NCI-H1417 (cell line): Measurements from ENCODE around the gene OBSL1.
A peak's percentile ranks its signal among the peaks of the same experiment; 100 is the strongest.

ENCODE experiments used
- DNase-seq, 3 experiments: peaks; one replicate each; lab custom pipeline; 2025; lab: John Stamatoyannopoulos, UW

The OBSL1 gene

GRCh38 chr2:219548990-219549389 is 22.3 kb downstream of the OBSL1 start:
- no peak for DNase-seq

DNA sequence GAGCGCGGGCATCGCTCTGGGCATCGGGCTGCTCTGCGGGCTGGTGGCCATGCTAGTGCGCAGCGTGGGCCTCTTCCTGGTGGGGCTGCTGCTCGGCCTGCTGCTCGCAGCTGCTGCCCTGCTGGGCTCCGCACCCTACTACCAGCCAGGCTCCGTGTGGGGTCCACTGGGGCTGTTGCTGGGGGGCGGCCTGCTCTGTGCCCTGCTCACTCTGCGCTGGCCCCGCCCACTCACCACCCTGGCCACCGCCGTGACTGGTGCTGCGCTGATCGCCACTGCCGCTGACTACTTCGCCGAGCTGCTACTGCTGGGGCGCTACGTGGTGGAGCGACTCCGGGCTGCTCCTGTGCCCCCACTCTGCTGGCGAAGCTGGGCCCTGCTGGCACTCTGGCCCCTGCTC is 23.7 kb downstream of the OBSL1 start:
- DNase-seq: no peak

DNA sequence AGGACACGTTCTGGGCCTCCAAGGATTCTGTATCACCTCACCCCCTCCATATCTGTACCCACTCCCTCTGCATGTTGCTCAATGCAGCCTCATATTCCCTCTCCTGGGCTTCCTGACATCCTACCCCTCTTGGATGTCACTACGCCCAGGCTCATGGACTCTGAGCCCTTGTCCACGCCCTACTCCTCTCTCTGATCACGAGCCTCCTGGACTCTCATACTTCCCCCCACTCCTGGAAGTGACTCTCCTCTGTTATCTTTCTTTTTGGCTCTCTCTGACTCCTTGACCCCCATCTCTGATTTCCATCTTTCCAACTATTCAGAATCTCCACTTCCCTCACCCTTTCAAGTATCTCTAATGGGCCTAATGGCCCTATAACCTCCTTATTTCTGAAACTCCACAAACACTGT is 25.4 kb downstream of the OBSL1 start:
- DNase-seq: no peak

DNA sequence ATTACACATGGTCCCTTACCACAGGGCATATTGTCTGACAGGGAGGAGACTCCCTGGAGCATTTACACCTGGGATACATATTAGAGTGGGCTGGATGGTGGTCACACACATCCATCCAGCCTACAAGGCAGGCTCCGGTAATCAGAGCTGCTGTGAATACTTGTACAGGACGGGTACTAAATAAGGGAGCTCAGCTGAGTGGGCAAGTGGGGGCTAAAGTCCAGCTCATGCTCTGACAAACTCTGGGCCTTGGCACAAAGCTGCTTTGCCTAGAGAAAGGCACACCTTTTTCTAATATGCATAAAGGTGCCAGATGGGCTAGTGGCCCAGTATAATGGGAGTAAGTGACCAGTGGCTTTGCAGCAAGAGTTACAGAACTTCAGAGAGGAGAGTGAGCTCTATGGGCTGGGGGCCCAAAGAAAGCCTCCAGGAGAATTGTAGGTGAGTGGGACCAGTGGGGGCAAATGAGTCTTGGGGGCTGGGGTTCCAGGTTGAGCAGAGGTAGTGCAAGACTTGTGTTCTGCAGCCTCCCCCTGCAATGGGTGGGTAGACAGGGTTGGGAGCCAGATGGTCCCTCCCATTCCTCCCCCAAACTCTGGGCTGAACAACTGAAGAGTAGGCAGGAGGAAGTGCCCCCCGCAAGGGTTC is 25.9 kb downstream of the OBSL1 start:
- DNase-seq: no peak

- DNase-seq: peak in 1 of 3 experiments; percentile 30
These were observed 26.8 kb downstream of the OBSL1 start for GRCh38 chr2:219544567-219544966.

DNA sequence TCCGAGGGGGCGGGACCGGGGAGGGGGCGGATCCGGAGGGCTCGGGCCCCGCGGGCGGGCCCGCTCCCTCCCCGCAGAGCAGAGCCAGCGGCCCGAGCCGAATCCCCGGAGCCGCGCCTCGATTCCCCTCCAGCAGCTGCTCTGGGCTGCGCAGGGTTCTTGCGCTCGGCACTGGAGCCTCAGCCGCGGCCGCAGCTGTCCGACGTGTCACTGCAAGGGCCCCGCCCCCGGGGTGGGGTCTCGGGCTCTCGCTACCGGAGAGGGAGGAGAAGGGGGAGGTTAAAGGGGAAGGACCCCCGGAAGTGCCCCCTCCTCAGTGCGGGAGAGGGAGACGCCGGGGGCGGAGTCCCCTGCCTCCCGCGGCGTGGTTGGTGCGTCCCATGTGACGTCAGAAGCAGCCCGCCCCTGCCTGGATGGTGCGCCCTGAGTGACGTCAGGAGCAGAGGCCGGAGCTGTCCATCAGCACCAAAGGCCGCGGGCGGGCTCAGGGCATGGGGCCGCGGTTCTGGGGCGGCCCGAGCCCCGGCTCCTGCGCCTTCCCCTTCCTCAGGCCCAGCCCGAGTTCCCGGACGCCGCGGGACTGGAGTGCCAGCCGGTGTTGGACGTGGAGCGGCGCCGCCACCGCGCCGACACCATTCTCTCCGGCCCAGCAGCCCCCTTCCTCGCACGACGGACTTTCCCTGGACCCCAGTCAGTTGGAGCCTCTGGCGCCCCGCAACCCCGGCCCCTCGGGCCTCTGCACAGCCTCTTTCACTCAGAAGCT is 27.6 kb downstream of the OBSL1 start, which contains the start of the genes CHPF and TMEM198:
CHPF (minus strand) TSS at position 214 of the 763 bp plus-strand sequence. CDS start 271 bp downstream, outside the sequence.
TMEM198 (plus strand) TSS at position 433 of the 763 bp plus-strand sequence. CDS start 700 bp downstream, outside the sequence.
- peak; percentile 95 to 99 (median 97) for DNase-seq

- DNase-seq: peak in 1 of 3 experiments; percentile 41
These were observed 28.3 kb downstream of the OBSL1 start for GRCh38 chr2:219542931-219543595.

DNA sequence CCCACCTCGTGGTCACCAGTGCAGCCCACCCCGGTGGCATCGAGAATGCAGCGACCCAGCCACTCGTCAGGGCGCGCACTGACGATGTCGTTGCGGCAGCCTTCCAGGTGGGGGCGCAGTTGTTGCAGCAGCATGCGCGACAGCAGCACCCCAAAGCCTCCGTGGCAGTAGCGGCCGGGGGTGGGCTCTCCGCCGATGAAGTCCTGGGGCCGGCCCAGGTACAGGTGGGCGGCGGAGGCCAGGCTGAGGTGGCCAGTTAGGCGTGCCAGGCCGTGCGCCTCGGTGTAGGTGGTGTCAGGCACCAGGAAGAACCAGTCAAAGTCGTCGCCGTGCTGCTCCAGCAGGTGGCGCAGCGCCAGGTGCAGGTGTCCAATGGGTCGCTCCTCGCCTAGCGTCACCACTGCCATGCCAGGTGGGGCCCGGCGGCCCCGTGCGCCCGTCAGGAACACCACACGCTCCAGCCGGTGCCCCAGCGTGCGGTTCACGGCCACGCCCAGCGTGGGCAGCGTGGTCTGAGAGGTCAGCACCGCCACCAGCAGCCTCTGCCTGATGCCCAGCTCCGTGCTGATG is 29.6 kb downstream of the OBSL1 start:
- DNase-seq: peak; percentile 77 to 92 (median 88)

DNA sequence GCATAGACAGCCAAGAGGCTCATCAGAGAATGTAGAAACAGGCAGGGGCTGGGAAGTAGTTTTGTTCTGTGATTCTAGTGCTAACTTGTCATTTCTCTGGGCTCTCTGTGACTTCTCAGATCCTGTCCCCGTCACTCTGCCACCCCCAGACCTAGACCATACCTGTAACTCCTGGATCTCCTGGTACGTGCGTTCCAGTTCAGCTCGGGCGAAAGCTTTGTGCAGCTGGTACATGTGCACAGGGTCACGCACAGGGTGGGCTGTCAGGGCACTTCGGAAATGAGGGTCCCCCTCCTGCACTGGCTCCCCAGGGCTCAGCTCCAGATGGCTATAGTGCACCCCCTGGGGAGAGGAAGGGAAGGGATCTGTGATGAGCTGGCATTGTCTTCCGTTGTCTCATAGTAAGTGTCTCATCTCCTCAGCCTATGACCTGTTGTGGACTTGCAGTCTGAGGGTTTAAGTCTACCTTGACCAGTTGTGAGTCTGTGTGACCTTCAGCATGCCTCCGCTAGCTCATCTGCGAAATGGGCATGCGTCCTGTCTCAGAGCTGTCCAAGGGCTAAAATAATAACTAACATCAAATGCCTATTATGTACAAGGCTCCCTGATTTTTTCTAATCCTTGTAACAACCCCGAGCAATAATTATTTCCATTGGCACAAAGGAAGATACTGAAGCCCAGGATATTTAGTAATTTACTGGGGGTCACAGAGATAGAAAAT is 30.4 kb downstream of the OBSL1 start:
- DNase-seq: no peak

- DNase-seq: no peak
These were observed 31.2 kb downstream of the OBSL1 start for GRCh38 chr2:219539926-219540678.

- DNase-seq: no peak
These were observed 32.2 kb downstream of the OBSL1 start for GRCh38 chr2:219538956-219539788.

DNA sequence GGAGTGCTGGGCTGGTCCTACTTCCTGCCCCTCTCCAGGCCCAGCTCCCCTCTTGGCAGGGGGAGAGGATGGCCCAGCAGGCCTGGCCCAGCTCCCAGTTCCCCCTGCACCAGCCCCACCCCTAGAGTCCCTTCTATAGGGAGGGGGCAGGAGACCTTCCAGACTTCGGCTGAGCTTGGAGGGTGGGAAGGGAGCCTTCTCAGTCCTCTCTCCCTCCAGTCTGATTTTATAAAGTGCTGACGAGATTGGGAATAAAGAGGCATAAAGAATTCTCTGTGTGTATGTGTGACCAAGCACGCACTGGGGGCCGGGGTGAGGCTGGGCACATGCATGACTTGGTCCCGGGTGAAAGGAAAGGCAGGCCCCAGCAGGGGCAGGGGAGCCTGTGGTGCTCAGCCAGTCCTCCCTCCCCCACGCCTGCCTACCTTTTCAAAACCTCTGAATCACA is 32.8 kb downstream of the OBSL1 start:
- no peak for DNase-seq

DNA sequence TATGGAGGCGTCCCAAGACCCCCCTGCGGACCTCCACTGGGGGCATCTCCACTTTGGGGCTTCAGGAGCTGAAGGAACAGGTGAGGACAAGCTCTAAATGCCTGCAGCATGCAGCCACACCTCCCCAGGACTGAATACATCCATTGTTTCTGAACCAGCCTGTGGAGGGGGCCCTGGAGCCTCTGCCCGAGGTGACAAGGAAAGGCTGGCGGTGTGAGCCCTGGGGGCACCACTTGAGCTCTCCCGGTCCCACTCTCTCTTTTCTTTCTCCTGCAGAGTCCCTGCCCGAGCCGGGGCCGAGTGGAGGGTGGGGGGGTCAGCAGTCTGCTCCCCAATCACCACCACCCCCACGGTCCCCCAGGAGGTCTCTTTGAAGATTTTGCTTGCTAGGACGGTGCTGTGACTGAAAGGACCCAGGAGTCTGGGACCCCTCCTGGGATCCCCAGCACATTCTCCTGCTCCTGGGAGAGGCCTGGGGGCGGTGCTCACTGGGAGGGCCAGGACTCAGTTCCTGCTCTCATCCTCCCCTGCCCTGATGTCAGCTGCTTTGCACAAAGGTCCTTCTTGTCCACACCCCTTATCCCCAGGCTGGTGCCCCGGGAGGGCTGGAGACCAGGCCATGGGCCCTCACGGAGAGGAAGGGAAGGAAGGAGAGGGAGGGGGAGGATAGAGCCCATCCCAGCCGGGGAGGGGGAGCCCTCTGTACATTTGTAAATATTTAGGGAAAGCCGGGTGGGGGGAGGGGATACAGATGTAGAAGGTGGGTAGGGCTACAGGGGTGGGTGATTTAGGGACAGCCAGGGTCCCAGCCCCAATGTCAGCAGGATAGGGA is 33.5 kb downstream of the OBSL1 start:
- no peak for DNase-seq

GRCh38 chr2:219536967-219537366 is 34.4 kb downstream of the OBSL1 start:
- no peak for DNase-seq

- DNase-seq: no peak
These were observed 34.9 kb downstream of the OBSL1 start for GRCh38 chr2:219536425-219536824.

DNA sequence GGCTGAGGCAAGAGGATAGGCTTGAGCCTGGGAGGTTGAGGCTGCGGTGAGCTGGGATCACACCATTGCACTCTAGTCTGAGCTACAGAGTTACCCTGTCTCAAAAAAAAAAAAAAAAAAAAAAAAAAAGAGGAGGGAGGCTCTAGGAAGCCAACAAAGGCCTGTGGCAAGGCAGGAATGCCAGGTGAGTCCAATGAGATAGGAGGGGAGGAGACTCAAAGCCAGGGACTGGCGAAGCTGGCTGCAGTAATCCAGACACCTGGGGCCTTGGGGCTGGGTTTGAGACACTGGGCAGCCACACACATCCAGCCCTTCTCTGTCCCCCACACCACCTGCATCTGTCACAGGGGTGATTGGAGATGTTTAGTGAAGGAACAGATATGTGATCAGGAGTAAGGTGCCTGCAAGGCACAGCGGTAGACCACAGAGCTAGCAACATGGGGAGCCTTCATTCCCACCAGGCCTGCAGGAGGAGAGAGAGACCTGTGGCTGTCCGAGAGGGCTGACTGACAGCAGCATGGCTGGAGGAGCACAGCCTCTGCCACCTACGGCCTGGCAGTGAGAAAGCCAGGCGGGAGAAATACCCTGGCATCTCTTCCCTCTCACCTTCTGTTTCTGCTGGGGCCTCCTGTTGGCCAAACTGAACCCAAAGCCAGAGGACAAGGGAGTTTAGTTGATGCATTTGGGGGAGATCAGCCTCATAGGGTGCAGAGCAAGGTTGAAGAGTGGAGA is 37.2 kb downstream of the OBSL1 start:
- peak in 1 of 3 experiments; percentile 10 for DNase-seq

DNA sequence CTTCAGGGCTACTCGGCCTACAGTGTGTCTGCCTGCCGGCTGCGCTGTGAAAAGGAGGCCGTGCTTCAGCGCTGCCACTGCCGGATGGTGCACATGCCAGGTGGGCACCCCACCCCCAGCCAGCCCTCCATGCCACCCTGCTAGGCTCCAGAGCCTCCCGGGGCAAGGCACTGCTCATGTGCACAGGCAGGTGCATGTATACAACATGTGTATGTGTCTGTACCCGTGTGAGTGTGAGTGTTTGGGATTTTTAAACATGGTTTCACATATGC is 39.0 kb downstream of the OBSL1 start:
- DNase-seq: peak in 1 of 3 experiments; percentile 7

DNA sequence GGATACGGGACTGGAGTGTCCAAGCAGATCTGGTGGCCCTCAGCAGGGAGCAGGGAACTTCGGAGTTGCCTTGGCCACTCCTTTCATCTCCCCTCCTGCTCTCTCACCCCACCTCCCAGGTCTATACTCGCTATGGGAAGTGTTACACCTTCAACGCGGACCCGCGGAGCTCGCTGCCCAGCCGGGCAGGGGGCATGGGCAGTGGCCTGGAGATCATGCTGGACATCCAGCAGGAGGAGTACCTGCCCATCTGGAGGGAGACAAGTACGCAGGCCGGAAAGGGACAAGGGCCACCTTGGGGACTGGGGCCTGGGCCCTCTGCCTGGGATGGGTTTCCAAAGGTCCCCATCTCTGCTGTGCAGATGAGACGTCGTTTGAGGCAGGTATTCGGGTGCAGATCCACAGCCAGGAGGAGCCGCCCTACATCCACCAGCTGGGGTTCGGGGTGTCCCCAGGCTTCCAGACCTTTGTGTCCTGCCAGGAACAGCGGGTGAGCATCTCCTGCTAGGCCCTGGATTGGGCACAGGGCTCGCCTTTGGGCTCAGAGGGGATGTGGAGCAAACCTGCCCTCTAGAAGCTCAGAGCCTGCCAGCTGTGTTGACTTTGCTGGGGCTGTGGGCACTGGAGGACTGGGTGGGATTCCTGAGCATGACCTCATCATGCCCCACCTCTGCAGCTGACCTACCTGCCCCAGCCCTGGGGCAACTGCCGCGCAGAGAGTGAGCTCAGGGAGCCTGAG is 39.5 kb downstream of the OBSL1 start:
- no peak for DNase-seq
